ENCODE data around the gene OR1K1. TPM values are rescaled to one million over a fixed set of nuclear protein-coding genes. Genes with fewer than 3 reads are reported as not detected.

OR1K1 gene
- total and polyA plus RNA-seq, 9 of the 15 experiments (the other 6 are each of a cell fraction or from before 2014, with no cell fraction given), result not detected

DNA sequence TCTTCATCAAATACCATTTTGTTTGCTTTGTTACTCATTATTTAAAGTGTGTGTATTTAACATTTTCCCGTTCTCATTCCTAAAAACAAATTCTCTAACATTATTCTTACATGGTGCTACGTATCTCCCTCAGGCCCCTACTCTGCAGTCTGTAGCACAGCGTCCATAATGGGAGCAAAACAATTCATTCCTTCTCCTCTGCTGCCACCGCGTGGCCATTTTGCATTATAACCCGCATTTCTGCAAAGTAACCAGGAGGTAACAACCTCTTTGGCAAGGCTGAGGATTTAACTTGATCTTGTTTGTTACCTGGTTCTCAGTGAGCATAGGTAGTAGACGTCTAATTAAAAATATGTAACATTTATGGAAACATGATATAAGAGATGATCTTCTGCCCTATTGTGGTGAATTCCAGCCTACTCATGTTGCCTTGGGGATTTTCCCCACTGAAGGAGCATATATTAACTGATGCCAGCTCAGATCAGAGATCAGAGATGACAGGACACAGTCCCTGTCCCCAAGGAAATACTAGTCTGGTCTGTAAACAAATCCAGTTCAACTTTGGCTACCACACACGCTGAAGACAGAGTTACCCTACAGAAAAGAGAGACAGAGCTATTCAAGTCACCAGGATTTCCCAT, 10.5 kb downstream of the OR1K1 start (continued):
- peak; percentile 29; the same call in 1 of the 2 replicates for TF ChIP-seq ELF2 (CRISPR knock-in tag; IDR thresholded peaks at IDR 0.05)
- TF ChIP-seq SAFB2 (IDR thresholded peaks at IDR 0.05; ENCODE audit: borderline replicate concordance, low read depth, low read length, severe bottlenecking), result no peak

- no TSS peak for BruUV-seq (replicated peaks)
- Histone ChIP-seq H3K4me2 (ENCODE audit: insufficient read depth, low read length) (no peak overlapping the region), H2AFZ (ENCODE audit: low read depth, low read length) (no peak overlapping the region), H4K20me1 (replicated peaks; ENCODE audit: control insufficient read depth, insufficient read depth, low read length) (no peaks in the 10 kb centered on the region), H3K79me2 (ENCODE audit: control insufficient read depth, insufficient read depth, low read length) (no peaks in the 10 kb centered on the region), H3K9me3 (replicated peaks; ENCODE audit: control insufficient read depth, insufficient read depth, low read depth, low read length) (no peaks in the 10 kb centered on the region), H3K9me1 (ENCODE audit: control insufficient read depth, insufficient read depth, low read length) (no peaks in the 10 kb centered on the region), H3K4me3 (no peak overlapping the region), H3K9ac (ENCODE audit: insufficient read depth in 1 of 2, low read depth in 2 of 2, low read length in 2 of 2) (no peak overlapping the region), H3K36me3 (ENCODE audit: control insufficient read depth, insufficient read depth, low read length) (peaks cover 9% of the 10 kb centered on the region; the same call in 1 of the 3 replicates), H3K27ac (ENCODE audit: extremely low read depth, low read depth, low read length) (no peak overlapping the region), H3K27me3 (ENCODE audit: control insufficient read depth in 2 of 2, insufficient read depth in 2 of 2, low read length in 2 of 2) (no peaks in the 10 kb centered on the region; a peak in 1 of 5 replicates), H3K4me1 (replicated peaks in 1 of 2; ENCODE audit: control insufficient read depth in 2 of 2, insufficient read depth in 2 of 2, low read length in 2 of 2) (no peaks in the 10 kb centered on the region; a peak in 1 of 5 replicates)
- intact Hi-C loops (cut with micrococcal nuclease) (loop anchor here (5.0 kb wide), 2 partner anchors 330 to 540 kb away; no protein-coding TSS in a partner anchor), in situ Hi-C loops (cut with MboI) (loop anchor here (5.0 to 10.0 kb wide), 3 partner anchors 350 to 715 kb away; no protein-coding TSS in a partner anchor)
- TF ChIP-seq, protein P1, sequence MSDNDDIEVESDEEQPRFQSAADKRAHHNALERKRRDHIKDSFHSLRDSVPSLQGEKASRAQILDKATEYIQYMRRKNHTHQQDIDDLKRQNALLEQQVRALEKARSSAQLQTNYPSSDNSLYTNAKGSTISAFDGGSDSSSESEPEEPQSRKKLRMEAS (CRISPR knock-in tag; IDR thresholded peaks at IDR 0.05), result no peak
- TF ChIP-seq POLR3A (IDR thresholded peaks at IDR 0.05; ENCODE audit: borderline replicate concordance, extremely low read depth, insufficient read depth, insufficient read length), result no peak
- DNase-seq (ENCODE audit: extremely low read depth in 1 of 4, low spot score in 3 of 4) (no peak), ATAC-seq (no peak), FAIRE-seq (no peak)
- 23% methylated on average over 4 of the region's 4 CpGs for WGBS (ENCODE audit: insufficient coverage, low coverage, missing lambda C conversion rate)
- ChIA-PET POLR2A (interaction anchor here (1.4 kb wide), 1 partner anchor 15 kb away, joined by 3 read pairs; the partner anchor contains the start of gene PDCL), CTCF (ENCODE audit: low intra/inter-chr PET ratio) (interaction anchor here (0.6 kb wide), 1 partner anchor 399 kb away, joined by 3 read pairs; no protein-coding TSS in a partner anchor)
These were observed 12.8 kb downstream of the OR1K1 start for GRCh38 chr9:122812736-122813135.
